Gastrocnemius medialis (tissue), 4 donors: ENCODE measurements around the gene ZNF813.
"Not testable (repeated sequence)": the region's sequence is repeated elsewhere in the genome, so short reads cannot be mapped to it uniquely, and the experiment has no call there.

Experiments used
- CTCF ChIP-seq, 5 experiments: fragments of 450-650 bp in 3 of 5; fragments of 200-600 bp in 2 of 5; sonication (generic) in 2 of 5; IDR thresholded peaks in 4 of 5; conservative IDR thresholded peaks in 1 of 5; 1 replicate in 4 of 5; 2 replicates in 1 of 5; pipeline ENCODE4 v1.5.1; 2016 to 2019; ENCODE audit warnings: antibody characterized with exemption in 5 of 5, mild to moderate bottlenecking in 3 of 5, moderate library complexity in 3 of 5
- POLR2A ChIP-seq, 2 donors: fragments of 450-650 bp; IDR thresholded peaks; one replicate each; pipeline ENCODE4 v1.6.1; 2017; ENCODE audit warnings: antibody characterized with exemption in 2 of 2, mild to moderate bottlenecking in 2 of 2, moderate library complexity in 2 of 2

GRCh38 chr19:53504365-53504703 lies 36.8 kb downstream of the ZNF813 start:
- not testable (repeated sequence) for TF ChIP-seq POLR2A (IDR thresholded peaks at IDR 0.05); CTCF (IDR thresholded peaks at IDR 0.05 in 4 of 5, conservative IDR thresholded peaks at IDR 0.05 in 1 of 5)
